Jurkat, Clone E6-1 (cell line): Measurements from ENCODE around the gene RAB27A. TPM values are rescaled to one million over a fixed set of nuclear protein-coding genes. Genes with fewer than 3 reads are reported as not detected.
"Not testable (repeated sequence)": the region's sequence is repeated elsewhere in the genome, so short reads cannot be mapped to it uniquely, and the experiment has no call there.

Source experiments
- DNase-seq: peaks from one replicate; pipeline ENCODE4 v3.0.0-alpha.2; 2011; ENCODE audit warnings: low read depth, low spot score
- H3K4me3 ChIP-seq: 2 replicates; pipeline ENCODE4 v1.5.1; 2011; ENCODE audit warnings: mild to moderate bottlenecking, low read length, control low read depth, moderate library complexity
- polyA plus RNA-seq: library from polyadenylated mRNA; unstranded; fragments of >200 nt; gene quantifications from one replicate; pipeline ENCODE4 v1.2.1, GENCODE V29; 2012; ENCODE audit warnings: missing spikeins; ENCODE audit not compliant: insufficient read length, insufficient read depth

Gene RAB27A
- polyA plus RNA-seq: 39.3 TPM

GRCh38 chr15:55289746-55290527, at the start of gene RAB27A:
TSS of gene RAB27A (minus strand) at chr15:55289813. CDS start at chr15:55234934, 54,879 bp downstream.
- DNase-seq: peak; percentile 32
- peak within 1 kb of the TSS; percentile 77 for H3K4me3 ChIP-seq

DNA sequence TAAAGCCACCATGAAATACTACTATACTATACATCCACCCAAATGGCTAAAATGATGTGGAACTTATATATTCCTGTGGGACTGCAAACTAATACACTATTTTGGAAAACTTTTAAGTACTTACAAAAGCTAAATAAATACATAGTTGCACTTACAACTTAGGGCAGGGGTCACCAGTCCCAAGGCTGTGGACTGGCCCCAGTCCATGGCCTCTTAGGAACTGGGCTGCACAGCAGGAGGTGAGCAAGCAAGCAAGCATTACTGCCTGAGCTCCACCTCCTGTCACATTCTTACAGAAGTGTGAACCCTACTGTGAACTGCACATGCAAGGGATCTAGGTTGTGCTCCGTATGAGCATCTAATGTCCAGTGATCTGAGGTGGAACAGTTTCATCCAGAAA, 47.5 kb upstream of the RAB27A start:
- DNase-seq: no peak
- no peak overlapping the region for H3K4me3 ChIP-seq

- no peak for DNase-seq
- H3K4me3 ChIP-seq: no peak overlapping the region
These were observed 45.4 kb upstream of the RAB27A start for GRCh38 chr15:55334997-55335396.

DNA sequence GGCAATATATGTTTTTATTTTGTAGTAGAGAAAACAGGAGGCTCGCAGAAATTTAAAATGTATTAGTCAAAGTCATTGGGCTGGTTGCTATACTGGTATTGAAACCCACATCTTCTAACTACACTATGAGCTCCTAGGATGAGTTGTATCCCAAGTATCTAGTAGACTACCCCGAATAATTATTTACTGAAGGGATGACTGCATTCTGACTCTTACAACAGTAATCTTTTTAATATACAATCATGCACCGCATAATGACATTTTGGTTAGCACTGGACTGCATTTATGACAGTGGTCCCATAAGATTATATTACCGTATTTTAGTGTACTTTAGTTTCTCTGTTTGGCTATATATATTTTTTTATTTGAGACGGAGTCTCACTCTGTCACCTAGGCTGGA, 44.8 kb upstream of the RAB27A start:
- no peak overlapping the region for H3K4me3 ChIP-seq
- DNase-seq: no peak

GRCh38 chr15:55327387-55327786, 37.8 kb upstream of the RAB27A start:
- H3K4me3 ChIP-seq: no peak overlapping the region
- DNase-seq: no peak

DNA sequence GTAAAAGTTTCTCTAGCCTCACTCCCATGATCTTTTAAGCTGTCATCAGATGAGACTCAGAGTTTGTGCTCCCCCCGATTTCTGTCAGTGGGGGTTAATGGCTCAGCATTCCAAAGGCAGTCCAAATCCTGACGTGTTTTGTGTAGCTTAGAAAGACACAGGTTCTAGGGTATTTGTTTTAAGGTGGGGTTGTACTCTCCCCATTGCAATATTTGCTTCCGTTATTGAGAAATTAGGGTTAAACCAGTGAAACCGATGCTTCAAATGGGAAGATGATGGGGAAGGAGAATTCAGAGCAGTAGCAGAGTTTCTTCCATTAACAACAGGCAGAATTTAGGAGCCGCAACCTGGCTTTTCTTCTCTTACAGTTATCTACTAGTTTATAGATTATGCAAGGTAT, 32.9 kb upstream of the RAB27A start:
- H3K4me3 ChIP-seq: no peak overlapping the region

DNA sequence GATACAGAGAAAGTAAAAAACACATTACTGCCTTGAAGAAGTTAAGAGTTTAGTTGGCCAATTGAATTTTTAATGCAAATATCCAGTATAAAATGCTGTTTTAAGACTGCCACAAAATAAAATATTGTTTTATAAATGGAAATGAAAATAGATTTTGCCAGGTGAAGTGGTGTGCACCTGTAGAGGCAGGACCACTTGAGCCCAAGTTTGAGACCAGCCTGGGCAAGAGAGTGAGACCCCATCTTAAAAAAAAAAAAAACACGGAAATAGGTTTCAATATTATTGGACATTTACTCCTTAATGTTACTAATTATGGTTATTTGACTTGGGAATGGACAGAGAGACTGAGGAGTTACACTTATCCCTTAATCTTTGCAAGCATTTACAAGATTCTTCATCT, 31.4 kb upstream of the RAB27A start:
- H3K4me3 ChIP-seq: no peak overlapping the region
- no peak for DNase-seq

More for the DNA sequence above, 32.9 kb upstream of the RAB27A start:
- no peak for DNase-seq

DNA sequence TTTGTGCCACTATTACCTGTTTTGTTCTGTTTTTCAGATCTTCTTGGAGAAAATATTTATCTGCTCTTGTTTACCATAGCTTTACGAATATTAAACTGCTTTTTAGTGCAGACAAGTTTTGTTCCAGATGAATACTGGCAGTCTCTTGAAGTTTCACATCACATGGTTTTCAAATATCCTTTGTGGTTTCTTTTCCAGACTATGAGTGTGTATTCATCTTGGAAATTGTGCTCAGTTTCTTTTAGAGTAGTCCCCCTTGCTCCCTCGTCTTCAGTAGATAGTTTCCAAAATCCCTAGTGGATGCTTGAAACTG, 30.6 kb upstream of the RAB27A start:
- DNase-seq: no peak
- peak overlapping the region; percentile 74 for H3K4me3 ChIP-seq

DNA sequence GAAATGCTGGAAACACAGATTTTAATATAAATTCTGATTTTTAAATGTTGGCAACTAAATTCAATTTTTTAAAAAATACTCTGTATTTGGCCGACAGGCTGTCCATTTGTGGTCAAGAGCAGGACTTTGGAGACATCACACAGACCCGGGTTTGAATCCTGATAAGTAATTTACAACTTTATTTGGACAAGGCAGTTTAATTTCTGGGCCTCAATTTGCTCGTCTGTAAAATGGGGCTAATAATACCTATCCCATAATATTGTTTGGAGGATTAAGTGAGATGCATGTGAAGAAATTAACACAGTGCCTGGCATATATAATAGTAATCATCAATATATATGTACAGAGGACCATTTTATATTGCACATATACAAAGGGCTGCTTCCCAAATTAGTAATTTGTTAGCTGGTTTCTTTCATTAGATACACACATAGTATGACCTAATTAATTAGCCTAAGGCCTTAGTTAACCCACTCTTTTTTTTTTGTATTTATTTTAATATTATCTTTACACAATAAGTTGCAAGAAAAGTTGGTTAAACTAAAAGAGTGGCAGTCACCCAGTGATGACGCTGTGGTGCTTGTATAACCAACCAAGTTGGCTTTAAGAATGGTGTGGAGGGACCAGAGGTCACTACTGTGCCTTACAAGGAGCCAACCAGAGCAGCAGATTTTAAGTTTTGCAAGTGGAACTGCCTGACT, 30.1 kb upstream of the RAB27A start:
- H3K4me3 ChIP-seq: peak overlapping the region; percentile 74
- DNase-seq: no peak

DNA sequence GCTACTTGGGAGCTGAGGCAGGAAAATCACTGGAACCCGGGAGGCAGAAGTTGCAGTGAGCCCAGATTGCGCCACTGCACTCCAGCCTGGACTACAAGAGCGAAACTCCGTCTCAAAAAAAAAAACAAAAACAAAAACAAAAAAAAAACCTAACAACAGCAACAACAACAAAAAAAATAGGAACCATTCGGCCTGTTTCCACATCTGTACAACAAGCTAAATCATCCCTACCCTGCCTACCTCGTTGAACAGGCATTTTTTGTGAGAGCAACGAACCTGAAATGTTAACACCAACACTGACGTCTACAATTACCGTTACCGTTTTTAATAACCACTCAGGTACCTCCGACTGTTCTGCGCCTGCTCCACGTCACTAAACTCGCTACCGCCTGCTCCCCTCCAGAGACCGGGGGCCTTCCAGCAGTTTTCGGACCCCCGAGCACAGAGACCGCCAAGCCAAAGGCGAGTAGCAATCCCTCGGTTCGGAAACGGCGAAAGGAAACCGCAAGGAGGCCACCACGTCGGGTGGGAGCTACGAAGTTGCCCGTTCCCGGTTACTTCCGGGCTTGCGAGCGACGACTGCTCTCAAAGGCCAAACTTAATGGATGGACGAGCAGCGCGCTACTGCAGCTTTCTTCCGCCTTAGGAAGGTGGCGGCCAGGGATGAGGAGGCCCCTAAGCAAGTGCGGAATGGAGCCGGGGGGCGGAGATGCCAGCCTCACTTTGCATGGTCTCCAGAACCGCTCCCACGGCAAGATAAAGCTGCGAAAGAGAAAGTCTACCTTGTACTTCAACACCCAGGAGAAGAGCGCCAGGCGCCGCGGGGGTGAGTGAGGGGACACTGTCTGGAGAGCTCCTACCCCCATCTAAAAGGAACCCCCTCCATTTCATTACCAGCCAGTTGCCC, 29.2 kb upstream of the RAB27A start, which contains the start of the genes PIGB and PIGBOS1:
TSS of gene PIGB (plus strand) at position 635 of the 907 bp plus-strand sequence. CDS start at position 664, 29 bp downstream.
TSS of gene PIGBOS1 (minus strand) at position 536 of the 907 bp plus-strand sequence. CDS start 1,331 bp downstream, outside the sequence.
- peak within 1 kb of the TSS; percentile 74 for H3K4me3 ChIP-seq
- peak; percentile 86 for DNase-seq

DNA sequence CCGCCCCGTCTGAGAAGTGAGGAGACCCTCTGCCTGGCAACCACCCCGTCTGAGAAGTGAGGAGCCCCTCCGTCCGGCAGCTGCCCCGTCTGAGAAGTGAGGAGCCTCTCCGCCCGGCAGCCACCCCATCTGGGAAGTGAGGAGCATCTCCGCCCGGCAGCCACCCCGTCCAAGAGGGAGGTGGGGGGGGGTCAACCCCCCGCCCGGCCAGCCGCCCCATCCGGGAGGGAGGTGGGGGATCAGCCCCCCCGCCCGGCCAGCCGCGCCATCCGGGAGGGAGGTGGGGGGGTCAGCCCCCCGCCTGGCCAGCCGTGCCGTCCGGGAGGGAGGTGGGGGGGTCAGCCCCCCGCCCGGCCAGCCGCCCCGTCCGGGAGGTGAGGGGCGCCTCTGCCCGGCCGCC, 13.2 kb upstream of the RAB27A start:
- not testable (repeated sequence) for DNase-seq, H3K4me3 ChIP-seq

- no peak for DNase-seq
These were observed 7.7 kb upstream of the RAB27A start for GRCh38 chr15:55297315-55297714.

DNA sequence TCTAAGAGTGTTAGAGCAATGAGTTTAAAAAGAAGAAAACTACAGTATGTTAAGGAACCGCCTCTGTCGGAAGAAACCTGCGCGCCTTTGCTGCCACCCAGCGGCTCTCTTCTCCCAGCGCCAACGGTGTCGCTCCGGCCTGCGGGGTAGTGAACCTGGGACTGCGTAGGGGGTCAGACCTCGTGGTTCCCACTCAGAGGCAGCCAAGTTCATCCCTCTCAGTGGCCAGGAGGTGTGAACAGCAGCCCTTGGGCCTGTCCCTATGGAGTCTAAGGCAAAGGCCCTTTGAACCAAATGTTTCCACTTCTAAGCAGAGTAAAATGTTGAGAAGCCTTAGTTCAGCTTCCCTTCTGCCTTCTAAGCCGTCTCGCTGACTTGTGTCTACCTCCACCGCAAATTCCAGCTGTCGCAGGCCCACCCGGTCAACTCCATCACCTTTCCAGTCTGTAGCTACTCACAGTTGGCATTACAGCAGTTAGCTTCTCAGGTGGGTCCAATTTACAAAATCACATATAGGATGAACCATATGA, 980 bp upstream of the RAB27A start:
- peak overlapping the region; percentile 77 for H3K4me3 ChIP-seq
- DNase-seq: peak; percentile 53

More at GRCh38 chr15:55297315-55297714, 7.7 kb upstream of the RAB27A start:
- no peak overlapping the region for H3K4me3 ChIP-seq

DNA sequence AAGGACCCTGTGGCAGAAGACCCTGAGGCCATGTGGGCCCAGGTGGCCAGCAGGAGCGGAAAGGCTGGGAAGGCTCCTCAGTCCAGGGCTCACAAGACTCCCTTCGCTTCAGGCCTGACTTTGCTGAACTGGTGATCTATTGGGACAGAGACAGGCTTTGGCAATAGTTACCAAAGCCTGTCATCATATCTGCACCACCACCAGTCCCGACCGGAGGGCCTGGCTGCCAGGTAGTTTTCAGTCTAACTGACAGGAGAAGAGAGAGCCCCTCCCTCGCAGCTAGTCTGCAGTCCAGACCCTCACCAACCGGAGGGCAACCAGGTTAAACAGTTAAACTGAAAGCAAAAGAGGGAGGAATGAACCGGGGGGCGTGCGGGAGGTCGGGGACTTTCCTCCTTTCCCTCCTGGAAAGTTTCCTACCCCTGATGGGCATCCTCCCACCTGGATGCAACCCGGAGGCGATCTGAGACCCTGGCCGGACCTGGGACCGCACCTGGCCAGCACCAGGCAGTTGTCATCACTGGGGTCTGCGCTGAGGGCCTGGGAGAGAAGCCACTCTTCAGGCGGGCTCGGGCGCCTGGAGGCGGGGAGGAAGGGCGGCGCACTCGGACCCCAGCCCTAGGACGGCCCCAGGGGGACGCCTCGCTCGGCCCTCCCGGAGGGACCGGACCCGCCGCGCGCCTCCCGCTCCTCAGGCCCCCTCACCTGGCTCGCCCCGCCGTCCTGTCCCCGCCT, 435 bp downstream of the RAB27A start:
- no peak for DNase-seq
- H3K4me3 ChIP-seq: peak overlapping the region; percentile 77

GRCh38 chr15:55288006-55288717, 1.5 kb downstream of the RAB27A start:
- no peak overlapping the region for H3K4me3 ChIP-seq
- DNase-seq: no peak

DNA sequence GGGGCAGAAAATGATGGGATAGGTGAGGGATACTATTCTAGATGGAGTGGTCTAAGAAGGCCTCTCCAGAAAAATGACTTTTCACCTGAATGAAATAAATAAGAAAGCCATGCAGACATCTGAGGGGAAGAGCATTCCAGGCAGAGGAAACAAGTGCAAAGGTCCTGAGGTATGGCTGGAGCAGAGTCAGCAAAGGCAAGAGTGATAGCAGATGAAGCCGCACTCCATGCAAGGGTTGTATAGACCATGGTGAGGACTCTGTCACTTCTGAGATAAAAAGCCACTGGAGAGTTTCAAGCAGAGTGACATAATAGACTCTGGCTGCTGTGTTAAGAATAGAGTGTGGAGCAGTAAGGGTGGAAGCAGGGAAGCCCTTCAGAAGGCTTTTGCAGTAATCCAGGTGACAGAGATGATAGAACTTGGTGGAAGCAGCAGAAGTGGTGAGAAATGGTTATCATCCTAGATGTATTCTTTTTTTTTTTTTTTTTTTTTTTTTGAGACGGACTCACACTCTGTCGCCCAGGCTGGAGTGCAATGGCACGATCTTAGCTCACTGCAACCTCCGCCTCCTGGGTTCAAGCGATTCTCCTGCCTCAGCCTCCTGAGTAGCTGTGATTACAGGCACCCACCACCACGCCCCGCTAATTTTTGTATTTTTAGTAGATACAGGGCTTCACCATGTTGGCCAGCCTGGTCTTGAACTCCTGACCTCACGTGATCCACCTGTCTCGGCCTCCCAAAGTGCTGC, 3.0 kb downstream of the RAB27A start:
- not testable (repeated sequence) for H3K4me3 ChIP-seq, DNase-seq

DNA sequence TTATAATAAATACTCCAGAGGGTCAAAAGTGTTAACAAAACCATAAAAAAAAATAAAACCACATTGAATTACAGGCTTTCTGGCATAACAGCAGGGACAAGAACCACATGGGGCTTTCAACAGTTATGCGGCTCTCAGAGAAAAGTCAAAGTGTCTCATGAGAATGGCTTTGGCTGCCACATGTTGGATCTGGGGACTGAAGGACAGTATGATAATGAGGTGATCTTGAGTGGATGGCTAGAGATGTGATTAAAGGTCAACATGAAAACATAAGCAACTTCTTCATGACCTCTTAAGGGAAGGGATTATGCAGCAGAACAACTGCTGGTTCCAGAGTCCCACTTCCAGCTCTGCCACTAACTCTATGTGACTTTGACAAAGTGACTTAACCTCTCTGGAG, 5.2 kb downstream of the RAB27A start:
- DNase-seq: no peak
- H3K4me3 ChIP-seq: no peak overlapping the region
